Measurements from ENCODE around the gene ERFE. TPM values are rescaled to one million over a fixed set of nuclear protein-coding genes. Genes with fewer than 3 reads are reported as not detected.
A peak's percentile ranks its signal among the peaks of the same experiment; 100 is the strongest.

The ERFE gene
- total and polyA plus RNA-seq, 2 of the 13 experiments (the other 11 are each of a cell fraction or from before 2014, with no cell fraction given), result 0.09 TPM; not detected in 1

- DNase-seq (ENCODE audit: low spot score) (no peak), ATAC-seq (no peak), FAIRE-seq (no peak)
- Histone ChIP-seq H3K9ac (ENCODE audit: insufficient read depth, low read depth, low read length) (no peak overlapping the region), H3K27ac (ENCODE audit: extremely low read length, insufficient read depth, low read length) (no peak overlapping the region), H3K27me3 (ENCODE audit: control insufficient read depth in 1 of 2, insufficient read depth in 2 of 2, low read length in 2 of 2) (peaks cover 26 to 66% of the 10 kb centered on the region in 2 experiments), H3K36me3 (replicated peaks in 1 of 2; ENCODE audit: control insufficient read depth in 1 of 2, insufficient read depth in 2 of 2, low read length in 2 of 2) (no peaks in the 10 kb centered on the region), H3K9me3 (ENCODE audit: low read length) (no peaks in the 10 kb centered on the region), H2AFZ (ENCODE audit: low read length) (no peak overlapping the region), H3K4me1 (ENCODE audit: insufficient read depth, low read length) (peaks cover 32% of the 10 kb centered on the region), H4K20me1 (ENCODE audit: insufficient read depth, low read length) (no peaks in the 10 kb centered on the region), H3K4me3 (replicated peaks in 1 of 3; ENCODE audit: insufficient read depth in 1 of 3, low read depth in 2 of 3, low read length in 3 of 3) (no peak overlapping the region), H3K4me2 (ENCODE audit: low read depth, low read length) (no peak overlapping the region), H3K79me2 (ENCODE audit: insufficient read depth, low read length) (no peaks in the 10 kb centered on the region)
- ChIA-PET CTCF (ENCODE audit: low intra/inter-chr PET ratio, low total read pairs) (no interaction called here), POLR2A (no interaction called here)
- 46% methylated on average over 19 of the region's 19 CpGs for WGBS (ENCODE audit: low lambda C conversion rate)
- in situ Hi-C loops (cut with HindIII; ENCODE audit: extremely low pct_ligation_motif_present, low pct_unique_long_range_greater_than_20kb), result no loop called here
- intact Hi-C loops (cut with micrococcal nuclease; ENCODE audit: unreplicated experiment), result no loop called here
- peak; percentile 91 for TF ChIP-seq ZNF629 (CRISPR knock-in tag; conservative IDR thresholded peaks at IDR 0.05)
- no peak for TF ChIP-seq ZNF431 (CRISPR knock-in tag; IDR thresholded peaks at IDR 0.05; ENCODE audit: borderline replicate concordance, low read depth)
- TF ChIP-seq ZNF292 (CRISPR knock-in tag; IDR thresholded peaks at IDR 0.05; ENCODE audit: borderline replicate concordance, low read depth), result no peak
- no peak for TF ChIP-seq ZBTB2 (CRISPR knock-in tag; IDR thresholded peaks at IDR 0.05; ENCODE audit: low read depth)
- TF ChIP-seq ZZZ3 (CRISPR knock-in tag; IDR thresholded peaks at IDR 0.05; ENCODE audit: borderline replicate concordance), result no peak
- TF ChIP-seq ZNF558 (CRISPR knock-in tag; IDR thresholded peaks at IDR 0.05; ENCODE audit: borderline replicate concordance), result no peak
- TF ChIP-seq LRRFIP1 (CRISPR knock-in tag; conservative IDR thresholded peaks at IDR 0.05), result no peak
- 0 out of 2 replicates have a peak, but pooled peaks have one; percentile 25 for TF ChIP-seq ZMYM3 (CRISPR knock-in tag; IDR thresholded peaks at IDR 0.05)
- BruUV-seq (replicated peaks), result no TSS peak
These were observed 3.6 kb upstream of the ERFE start for GRCh38 chr2:238155051-238155760.

Measured in HepG2 (cell line).